Suprapubic skin (tissue), 4 donors: ENCODE results near the gene FANCL.

Experiments
- POLR2A ChIP-seq, 2 donors: fragments of 450-650 bp; IDR thresholded peaks; one replicate each; pipeline ENCODE4 v1.6.1; 2017; ENCODE audit warnings: antibody characterized with exemption in 2 of 2, mild to moderate bottlenecking in 2 of 2, moderate library complexity in 2 of 2
- POLR2AphosphoS5 ChIP-seq, 3 donors: sonication (generic); formaldehyde crosslinking; IDR thresholded peaks; one replicate each; pipeline ENCODE4 v1.6.1; 2017; ENCODE audit warnings: antibody characterized with exemption in 3 of 3

GRCh38 chr2:58289029-58289428 is 47.9 kb upstream of the FANCL start:
- TF ChIP-seq POLR2A (IDR thresholded peaks at IDR 0.05) (no peak), POLR2AphosphoS5 (IDR thresholded peaks at IDR 0.05) (no peak)
